HepG2 (cell line): ENCODE measurements around the gene TOB1. TPM values are rescaled to one million over a fixed set of nuclear protein-coding genes. Genes with fewer than 3 reads are reported as not detected.

Experiments
- EZH2 ChIP-seq: conservative IDR thresholded peaks from 2 replicates; pipeline ENCODE4 v1.6.1; 2012; ENCODE audit warnings: mild to moderate bottlenecking, low read depth, low read length, moderate library complexity
- HMG20B ChIP-seq: conservative IDR thresholded peaks from 2 replicates; pipeline ENCODE4 v1.6.1; 2016; ENCODE audit warnings: missing genetic modification reagents, missing compliant biosample characterization
- MAF1 ChIP-seq: sonication (generic); formaldehyde crosslinking; IDR thresholded peaks from 2 replicates; pipeline ENCODE4 v1.5.0; 2020; ENCODE audit warnings: missing genetic modification reagents, borderline replicate concordance
- ZMYM3 ChIP-seq: sonication (generic); formaldehyde crosslinking; IDR thresholded peaks from 2 replicates; pipeline ENCODE4 v1.5.1; 2020; ENCODE audit warnings: mild to moderate bottlenecking, missing genetic modification reagents
- ZNF350 ChIP-seq: sonication (generic); formaldehyde crosslinking; IDR thresholded peaks from 2 replicates; pipeline ENCODE4 v1.4.0; 2020; ENCODE audit warnings: mild to moderate bottlenecking, low read depth, missing genetic modification reagents, borderline replicate concordance
- polyA plus RNA-seq, 8 experiments: library from polyadenylated mRNA; depleted of rRNA in 3 of 8; stranded (reverse) in 7 of 8; unstranded in 1 of 8; fragments of >200 nt; fragmentation: Illumina TruSeq in 4 of 8; extraction: Trizol in 4 of 8; gene quantifications; 2 replicates each; pipeline versions ENCODE4 v1.2.1 to v1.2.3, GENCODE V29; 2011 to 2016; ENCODE audit warnings: low read depth in 4 of 8, missing spikeins in 1 of 8, mixed read lengths in 1 of 8; ENCODE audit not compliant: insufficient read depth in 1 of 8
- total RNA-seq, 5 experiments: library from RNA; depleted of rRNA; stranded (reverse); fragments of >200 nt; fragmentation: Illumina TruSeq; extraction: Trizol; gene quantifications; 2 replicates each; pipeline ENCODE4 v1.2.3, GENCODE V29; 2016; ENCODE audit warnings: low read depth in 1 of 5
- TF ChIP-seq, protein P1 (sequence below): sonication (generic); formaldehyde crosslinking; conservative IDR thresholded peaks from 2 replicates; pipeline ENCODE4 v1.4.0; 2020; ENCODE audit warnings: missing genetic modification reagents
- TF ChIP-seq, protein P2 (sequence below): sonication (generic); formaldehyde crosslinking; IDR thresholded peaks from 2 replicates; pipeline ENCODE4 v1.5.1; 2020; ENCODE audit warnings: missing genetic modification reagents, mild to moderate bottlenecking, borderline replicate concordance
- TF ChIP-seq, protein P3 (sequence below): IDR thresholded peaks from 2 replicates; pipeline ENCODE4 v1.6.1; 2016; ENCODE audit warnings: missing genetic modification reagents, missing compliant biosample characterization
- TF ChIP-seq, protein P4 (sequence below): sonication (generic); formaldehyde crosslinking; IDR thresholded peaks from 2 replicates; pipeline ENCODE4 v1.4.0; 2020; ENCODE audit warnings: missing genetic modification reagents
- TF ChIP-seq, protein P5 (sequence below): sonication (generic); formaldehyde crosslinking; IDR thresholded peaks from 2 replicates; pipeline ENCODE4 v1.4.0; 2020; ENCODE audit warnings: missing genetic modification reagents, borderline replicate concordance

The TOB1 gene
- total and polyA plus RNA-seq, 2 of the 13 experiments (the other 11 are each of a cell fraction or from before 2014, with no cell fraction given), result 21.9 to 57.7 TPM

DNA sequence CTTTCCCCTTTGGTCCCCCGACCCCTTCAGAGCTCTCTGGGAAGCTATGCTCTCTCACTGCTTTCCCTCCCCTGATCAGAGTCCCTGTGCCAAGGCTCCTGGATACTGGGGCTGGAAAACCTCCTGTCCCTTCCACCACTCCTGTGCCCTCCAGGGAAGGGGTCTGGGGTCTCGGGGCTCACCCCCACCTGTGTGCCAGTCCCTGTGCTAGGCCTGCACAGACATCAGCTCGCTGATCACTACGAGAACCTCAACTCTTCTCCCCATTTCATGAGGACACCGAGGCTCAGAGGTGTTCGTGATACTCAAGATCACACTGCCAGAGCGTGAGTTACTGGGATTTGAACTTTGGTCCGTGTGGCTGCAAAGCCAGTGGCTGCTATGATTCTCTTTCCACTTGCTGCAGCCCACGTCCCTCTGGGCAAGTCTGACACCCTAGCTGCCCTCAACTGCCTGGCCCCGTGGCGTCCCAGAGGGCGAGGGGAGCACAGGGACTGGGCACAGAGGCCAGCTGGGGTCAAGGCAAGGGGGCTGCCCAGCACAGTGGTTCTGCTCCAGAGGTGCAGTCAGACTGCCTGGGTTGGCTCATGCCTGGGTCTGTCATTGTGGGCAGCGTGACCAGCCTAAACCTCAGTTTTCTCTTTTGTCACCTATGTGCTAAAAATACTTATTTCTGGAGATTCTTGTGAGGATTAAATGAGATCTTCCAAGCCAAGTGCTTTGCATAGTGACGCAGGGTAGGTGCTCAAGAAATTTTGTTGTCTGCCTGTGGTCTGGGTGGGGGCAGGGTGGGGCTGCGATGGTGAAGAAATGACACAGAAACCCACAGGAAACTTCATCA is 43.8 kb upstream of the TOB1 start (continued):
- TF ChIP-seq MAF1 (CRISPR knock-in tag) (no peak), EZH2 (no peak), ZNF350 (CRISPR knock-in tag) (no peak; the same call in none of the 2 replicates), ZMYM3 (CRISPR knock-in tag) (peak; percentile 86), HMG20B (no peak)
- TF ChIP-seq, protein P1, sequence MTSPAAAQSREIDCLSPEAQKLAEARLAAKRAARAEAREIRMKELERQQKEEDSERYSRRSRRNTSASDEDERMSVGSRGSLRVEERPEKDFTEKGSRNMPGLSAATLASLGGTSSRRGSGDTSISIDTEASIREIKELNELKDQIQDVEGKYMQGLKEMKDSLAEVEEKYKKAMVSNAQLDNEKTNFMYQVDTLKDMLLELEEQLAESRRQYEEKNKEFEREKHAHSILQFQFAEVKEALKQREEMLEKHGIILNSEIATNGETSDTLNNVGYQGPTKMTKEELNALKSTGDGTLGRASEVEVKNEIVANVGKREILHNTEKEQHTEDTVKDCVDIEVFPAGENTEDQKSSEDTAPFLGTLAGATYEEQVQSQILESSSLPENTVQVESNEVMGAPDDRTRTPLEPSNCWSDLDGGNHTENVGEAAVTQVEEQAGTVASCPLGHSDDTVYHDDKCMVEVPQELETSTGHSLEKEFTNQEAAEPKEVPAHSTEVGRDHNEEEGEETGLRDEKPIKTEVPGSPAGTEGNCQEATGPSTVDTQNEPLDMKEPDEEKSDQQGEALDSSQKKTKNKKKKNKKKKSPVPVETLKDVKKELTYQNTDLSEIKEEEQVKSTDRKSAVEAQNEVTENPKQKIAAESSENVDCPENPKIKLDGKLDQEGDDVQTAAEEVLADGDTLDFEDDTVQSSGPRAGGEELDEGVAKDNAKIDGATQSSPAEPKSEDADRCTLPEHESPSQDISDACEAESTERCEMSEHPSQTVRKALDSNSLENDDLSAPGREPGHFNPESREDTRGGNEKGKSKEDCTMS, result no peak
- TF ChIP-seq, protein P2, sequence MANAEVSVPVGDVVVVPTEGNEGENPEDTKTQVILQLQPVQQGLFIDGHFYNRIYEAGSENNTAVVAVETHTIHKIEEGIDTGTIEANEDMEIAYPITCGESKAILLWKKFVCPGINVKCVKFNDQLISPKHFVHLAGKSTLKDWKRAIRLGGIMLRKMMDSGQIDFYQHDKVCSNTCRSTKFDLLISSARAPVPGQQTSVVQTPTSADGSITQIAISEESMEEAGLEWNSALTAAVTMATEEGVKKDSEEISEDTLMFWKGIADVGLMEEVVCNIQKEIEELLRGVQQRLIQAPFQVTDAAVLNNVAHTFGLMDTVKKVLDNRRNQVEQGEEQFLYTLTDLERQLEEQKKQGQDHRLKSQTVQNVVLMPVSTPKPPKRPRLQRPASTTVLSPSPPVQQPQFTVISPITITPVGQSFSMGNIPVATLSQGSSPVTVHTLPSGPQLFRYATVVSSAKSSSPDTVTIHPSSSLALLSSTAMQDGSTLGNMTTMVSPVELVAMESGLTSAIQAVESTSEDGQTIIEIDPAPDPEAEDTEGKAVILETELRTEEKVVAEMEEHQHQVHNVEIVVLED (CRISPR knock-in tag), result no peak
- TF ChIP-seq, protein P3, sequence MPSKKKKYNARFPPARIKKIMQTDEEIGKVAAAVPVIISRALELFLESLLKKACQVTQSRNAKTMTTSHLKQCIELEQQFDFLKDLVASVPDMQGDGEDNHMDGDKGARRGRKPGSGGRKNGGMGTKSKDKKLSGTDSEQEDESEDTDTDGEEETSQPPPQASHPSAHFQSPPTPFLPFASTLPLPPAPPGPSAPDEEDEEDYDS, result peak; percentile 69; the same call in 1 of the 2 replicates
- TF ChIP-seq, protein P4, sequence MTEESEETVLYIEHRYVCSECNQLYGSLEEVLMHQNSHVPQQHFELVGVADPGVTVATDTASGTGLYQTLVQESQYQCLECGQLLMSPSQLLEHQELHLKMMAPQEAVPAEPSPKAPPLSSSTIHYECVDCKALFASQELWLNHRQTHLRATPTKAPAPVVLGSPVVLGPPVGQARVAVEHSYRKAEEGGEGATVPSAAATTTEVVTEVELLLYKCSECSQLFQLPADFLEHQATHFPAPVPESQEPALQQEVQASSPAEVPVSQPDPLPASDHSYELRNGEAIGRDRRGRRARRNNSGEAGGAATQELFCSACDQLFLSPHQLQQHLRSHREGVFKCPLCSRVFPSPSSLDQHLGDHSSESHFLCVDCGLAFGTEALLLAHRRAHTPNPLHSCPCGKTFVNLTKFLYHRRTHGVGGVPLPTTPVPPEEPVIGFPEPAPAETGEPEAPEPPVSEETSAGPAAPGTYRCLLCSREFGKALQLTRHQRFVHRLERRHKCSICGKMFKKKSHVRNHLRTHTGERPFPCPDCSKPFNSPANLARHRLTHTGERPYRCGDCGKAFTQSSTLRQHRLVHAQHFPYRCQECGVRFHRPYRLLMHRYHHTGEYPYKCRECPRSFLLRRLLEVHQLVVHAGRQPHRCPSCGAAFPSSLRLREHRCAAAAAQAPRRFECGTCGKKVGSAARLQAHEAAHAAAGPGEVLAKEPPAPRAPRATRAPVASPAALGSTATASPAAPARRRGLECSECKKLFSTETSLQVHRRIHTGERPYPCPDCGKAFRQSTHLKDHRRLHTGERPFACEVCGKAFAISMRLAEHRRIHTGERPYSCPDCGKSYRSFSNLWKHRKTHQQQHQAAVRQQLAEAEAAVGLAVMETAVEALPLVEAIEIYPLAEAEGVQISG (CRISPR knock-in tag), result peak; percentile 64; the same call in 1 of the 2 replicates
- TF ChIP-seq, protein P5, sequence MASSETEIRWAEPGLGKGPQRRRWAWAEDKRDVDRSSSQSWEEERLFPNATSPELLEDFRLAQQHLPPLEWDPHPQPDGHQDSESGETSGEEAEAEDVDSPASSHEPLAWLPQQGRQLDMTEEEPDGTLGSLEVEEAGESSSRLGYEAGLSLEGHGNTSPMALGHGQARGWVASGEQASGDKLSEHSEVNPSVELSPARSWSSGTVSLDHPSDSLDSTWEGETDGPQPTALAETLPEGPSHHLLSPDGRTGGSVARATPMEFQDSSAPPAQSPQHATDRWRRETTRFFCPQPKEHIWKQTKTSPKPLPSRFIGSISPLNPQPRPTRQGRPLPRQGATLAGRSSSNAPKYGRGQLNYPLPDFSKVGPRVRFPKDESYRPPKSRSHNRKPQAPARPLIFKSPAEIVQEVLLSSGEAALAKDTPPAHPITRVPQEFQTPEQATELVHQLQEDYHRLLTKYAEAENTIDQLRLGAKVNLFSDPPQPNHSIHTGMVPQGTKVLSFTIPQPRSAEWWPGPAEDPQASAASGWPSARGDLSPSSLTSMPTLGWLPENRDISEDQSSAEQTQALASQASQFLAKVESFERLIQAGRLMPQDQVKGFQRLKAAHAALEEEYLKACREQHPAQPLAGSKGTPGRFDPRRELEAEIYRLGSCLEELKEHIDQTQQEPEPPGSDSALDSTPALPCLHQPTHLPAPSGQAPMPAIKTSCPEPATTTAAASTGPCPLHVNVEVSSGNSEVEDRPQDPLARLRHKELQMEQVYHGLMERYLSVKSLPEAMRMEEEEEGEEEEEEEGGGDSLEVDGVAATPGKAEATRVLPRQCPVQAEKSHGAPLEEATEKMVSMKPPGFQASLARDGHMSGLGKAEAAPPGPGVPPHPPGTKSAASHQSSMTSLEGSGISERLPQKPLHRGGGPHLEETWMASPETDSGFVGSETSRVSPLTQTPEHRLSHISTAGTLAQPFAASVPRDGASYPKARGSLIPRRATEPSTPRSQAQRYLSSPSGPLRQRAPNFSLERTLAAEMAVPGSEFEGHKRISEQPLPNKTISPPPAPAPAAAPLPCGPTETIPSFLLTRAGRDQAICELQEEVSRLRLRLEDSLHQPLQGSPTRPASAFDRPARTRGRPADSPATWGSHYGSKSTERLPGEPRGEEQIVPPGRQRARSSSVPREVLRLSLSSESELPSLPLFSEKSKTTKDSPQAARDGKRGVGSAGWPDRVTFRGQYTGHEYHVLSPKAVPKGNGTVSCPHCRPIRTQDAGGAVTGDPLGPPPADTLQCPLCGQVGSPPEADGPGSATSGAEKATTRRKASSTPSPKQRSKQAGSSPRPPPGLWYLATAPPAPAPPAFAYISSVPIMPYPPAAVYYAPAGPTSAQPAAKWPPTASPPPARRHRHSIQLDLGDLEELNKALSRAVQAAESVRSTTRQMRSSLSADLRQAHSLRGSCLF (CRISPR knock-in tag), result no peak
